ENCODE measurements around the gene TMEM271.

The TMEM271 gene

GRCh38 chr4:576245-576821, at the start of gene TMEM271:
TMEM271 (minus strand) TSS chr4:576295; CDS start chr4:576062, 233 bp downstream.
- no peak for DNase-seq (ENCODE audit: low read depth)
- no peak for TF ChIP-seq CTCF (IDR thresholded peaks at IDR 0.05; ENCODE audit: low read depth, low read length, missing control alignments)
- H3K4me3 ChIP-seq (ENCODE audit: low read depth, low read length) = no peak within 1 kb of the TSS

GRCh38 chr4:625631-626161, 49.6 kb upstream of the TMEM271 start:
- no peak for DNase-seq (ENCODE audit: low read depth)
- TF ChIP-seq CTCF (IDR thresholded peaks at IDR 0.05; ENCODE audit: low read depth, low read length, missing control alignments) = no peak
- H3K4me3 ChIP-seq (ENCODE audit: low read depth, low read length) = no peak overlapping the region

GRCh38 chr4:624705-625590, 48.9 kb upstream of the TMEM271 start, which contains the start of gene PDE6B:
PDE6B (plus strand) TSS chr4:625573; CDS start chr4:625627, 54 bp downstream.
- no peak within 1 kb of the TSS for H3K4me3 ChIP-seq (ENCODE audit: low read depth, low read length)
- no peak for DNase-seq (ENCODE audit: low read depth)
- TF ChIP-seq CTCF (IDR thresholded peaks at IDR 0.05; ENCODE audit: low read depth, low read length, missing control alignments) = no peak

- H3K4me3 ChIP-seq (ENCODE audit: low read depth, low read length) = no peak overlapping the region
- DNase-seq (ENCODE audit: low read depth) = no peak
- TF ChIP-seq CTCF (IDR thresholded peaks at IDR 0.05; ENCODE audit: low read depth, low read length, missing control alignments) = no peak
These were observed 47.9 kb upstream of the TMEM271 start for GRCh38 chr4:623914-624566.

- H3K4me3 ChIP-seq (ENCODE audit: low read depth, low read length) = no peak overlapping the region
- no peak for DNase-seq (ENCODE audit: low read depth)
- no peak for TF ChIP-seq CTCF (IDR thresholded peaks at IDR 0.05; ENCODE audit: low read depth, low read length, missing control alignments)
These were observed 47.2 kb upstream of the TMEM271 start for GRCh38 chr4:622996-623913.

All from GM12864 (cell line).